Measurements from ENCODE around the gene TGM2.

The TGM2 gene

DNA sequence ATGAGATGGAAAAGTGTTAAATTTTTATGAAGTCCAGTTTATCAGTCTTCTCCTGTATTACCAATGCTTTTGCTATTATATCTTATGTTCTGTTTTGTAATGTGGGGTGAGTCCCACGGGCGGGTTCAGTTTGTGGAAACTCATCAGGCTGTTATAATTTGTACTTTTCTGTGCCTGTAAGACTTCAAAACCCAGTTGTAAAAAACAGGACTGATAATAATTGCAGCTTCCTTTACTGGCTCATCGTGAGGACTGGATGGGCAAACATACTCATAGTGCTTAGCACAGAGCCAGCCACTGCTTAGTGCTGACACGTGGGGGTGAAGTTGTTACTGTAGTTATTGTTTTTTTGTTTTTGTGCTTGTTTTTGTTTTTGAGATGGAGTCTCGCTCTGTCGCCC lies 45.6 kb downstream of the TGM2 start:
- ATAC-seq (replicated peaks) (no peak), DNase-seq (no peak)
- no peak overlapping the region for H3K4me3 Mint-ChIP-seq
- peaks cover 3% of the 10 kb centered on the region for H3K36me3 Mint-ChIP-seq (ENCODE audit: insufficient read depth)
- no peak overlapping the region for H3K27ac Mint-ChIP-seq
- H3K27me3 Mint-ChIP-seq = no peaks in the 10 kb centered on the region
- H3K4me1 Mint-ChIP-seq (ENCODE audit: low read depth in 2 of 2) = no peaks in the 10 kb centered on the region
- no peaks in the 10 kb centered on the region for H3K9me3 Mint-ChIP-seq

DNA sequence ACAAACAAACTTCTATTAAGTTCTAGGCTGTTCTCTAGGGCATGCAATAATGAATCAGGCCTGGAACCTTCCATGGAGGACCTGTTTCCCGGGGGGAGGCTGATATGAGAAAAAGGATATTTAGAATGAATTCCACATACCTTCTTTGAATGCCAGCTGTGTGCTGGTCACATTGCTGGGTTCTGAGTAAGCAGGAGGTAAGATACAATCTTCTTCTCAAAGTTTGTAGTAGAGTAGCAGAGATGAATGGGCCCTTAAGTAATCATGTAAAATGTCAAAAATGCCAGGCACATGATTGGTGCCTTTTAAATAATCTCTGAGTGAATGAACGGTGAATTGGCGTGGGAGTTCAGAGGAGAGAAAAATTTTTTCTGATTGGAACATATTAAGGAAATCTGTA lies 47.4 kb downstream of the TGM2 start:
- H3K27me3 Mint-ChIP-seq = no peaks in the 10 kb centered on the region
- ATAC-seq (replicated peaks) (no peak), DNase-seq (no peak)
- no peaks in the 10 kb centered on the region for H3K9me3 Mint-ChIP-seq
- no peaks in the 10 kb centered on the region for H3K36me3 Mint-ChIP-seq (ENCODE audit: insufficient read depth)
- no peak overlapping the region for H3K4me3 Mint-ChIP-seq
- H3K27ac Mint-ChIP-seq = no peak overlapping the region
- H3K4me1 Mint-ChIP-seq (ENCODE audit: low read depth in 2 of 2) = no peaks in the 10 kb centered on the region

DNA sequence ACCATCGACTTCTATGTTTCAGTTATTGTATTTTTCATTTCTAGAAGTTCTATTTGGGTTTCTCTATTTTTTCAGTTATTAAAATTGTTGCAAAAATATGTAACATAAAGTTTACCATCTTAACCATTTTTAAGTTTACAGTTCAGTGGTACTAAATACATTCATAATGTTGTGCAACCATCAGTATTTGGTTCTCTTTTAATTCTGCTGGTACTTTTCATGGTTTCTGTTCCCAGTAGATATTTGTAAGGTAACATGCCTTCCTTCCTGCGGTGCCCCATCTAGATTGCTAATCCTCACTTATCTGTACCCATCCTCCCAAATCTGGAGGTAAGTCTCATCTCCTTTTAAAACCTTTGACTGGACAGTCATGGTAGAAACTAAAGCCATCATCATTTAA lies 47.9 kb downstream of the TGM2 start:
- no peak overlapping the region for H3K4me3 Mint-ChIP-seq
- no peaks in the 10 kb centered on the region for H3K9me3 Mint-ChIP-seq
- no peak overlapping the region for H3K27ac Mint-ChIP-seq
- H3K27me3 Mint-ChIP-seq = no peaks in the 10 kb centered on the region
- H3K36me3 Mint-ChIP-seq (ENCODE audit: insufficient read depth) = no peaks in the 10 kb centered on the region
- ATAC-seq (replicated peaks) = no peak
- DNase-seq = no peak
- H3K4me1 Mint-ChIP-seq (ENCODE audit: low read depth in 2 of 2) = no peaks in the 10 kb centered on the region

DNA sequence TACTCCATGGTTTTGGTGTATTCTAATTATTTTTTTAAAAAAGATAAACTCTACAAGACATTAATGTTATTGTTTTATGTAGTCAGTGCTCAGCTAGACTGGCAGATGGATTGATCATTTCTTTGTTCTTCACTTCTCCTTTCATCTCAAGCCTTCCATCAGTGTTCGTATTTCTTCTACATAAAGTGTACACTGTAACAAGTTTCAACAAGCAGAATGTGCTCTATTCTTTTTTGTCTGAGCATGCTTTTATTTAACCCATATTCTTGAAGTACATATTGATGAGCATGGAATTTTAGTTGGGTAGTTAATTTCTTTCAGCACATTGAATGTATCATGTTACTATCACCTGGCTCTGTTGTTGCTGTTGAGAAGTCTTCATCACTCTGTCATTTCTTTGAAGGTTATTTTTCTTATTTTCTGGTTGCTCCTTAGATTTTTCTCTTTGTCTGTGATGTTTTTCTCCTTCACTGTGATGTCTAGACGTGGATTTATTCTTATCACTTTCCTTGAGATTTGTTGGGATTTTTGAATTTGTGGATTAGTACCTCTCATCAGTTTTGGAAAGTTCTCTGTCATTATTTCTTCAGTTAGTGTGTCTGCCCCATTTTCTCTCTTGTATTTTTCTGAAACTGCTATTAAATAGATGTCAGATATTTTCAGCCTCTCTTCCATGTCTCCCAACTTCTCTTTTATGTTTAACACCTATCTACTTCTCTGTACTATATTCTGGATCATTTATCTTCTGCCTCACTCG lies 48.5 kb downstream of the TGM2 start:
- ATAC-seq (replicated peaks) = no peak
- no peaks in the 10 kb centered on the region for H3K27me3 Mint-ChIP-seq
- no peaks in the 10 kb centered on the region for H3K36me3 Mint-ChIP-seq (ENCODE audit: insufficient read depth)
- H3K4me3 Mint-ChIP-seq = no peak overlapping the region
- no peak overlapping the region for H3K27ac Mint-ChIP-seq
- no peak for DNase-seq
- no peaks in the 10 kb centered on the region for H3K9me3 Mint-ChIP-seq
- H3K4me1 Mint-ChIP-seq (ENCODE audit: low read depth in 2 of 2) = no peaks in the 10 kb centered on the region

DNA sequence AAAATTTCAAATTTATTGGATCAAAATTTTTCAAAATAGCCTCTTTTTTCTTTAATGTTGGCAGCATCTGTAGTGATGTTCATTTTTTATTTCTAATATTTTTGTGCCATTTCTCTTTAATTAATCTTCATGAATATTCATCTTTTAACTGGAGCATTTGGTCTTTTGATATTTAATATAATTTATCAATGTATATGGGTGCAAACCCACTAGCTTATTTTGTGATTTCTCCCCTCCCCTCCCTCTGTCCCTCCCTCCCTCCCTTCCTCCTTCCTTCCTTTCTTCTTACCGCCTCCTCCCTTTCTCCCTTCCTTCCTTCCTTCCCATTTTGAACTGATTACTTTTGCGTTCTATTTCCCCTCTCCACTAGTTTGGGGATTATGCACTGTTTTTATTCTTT lies 49.2 kb downstream of the TGM2 start:
- Mint-ChIP-seq H3K27me3 (no peaks in the 10 kb centered on the region), H3K36me3 (ENCODE audit: insufficient read depth) (no peaks in the 10 kb centered on the region), H3K4me3 (no peak overlapping the region), H3K9me3 (no peaks in the 10 kb centered on the region), H3K27ac (no peak overlapping the region), H3K4me1 (ENCODE audit: low read depth in 2 of 2) (no peaks in the 10 kb centered on the region)
- ATAC-seq (replicated peaks) (no peak), DNase-seq (no peak)

DNA sequence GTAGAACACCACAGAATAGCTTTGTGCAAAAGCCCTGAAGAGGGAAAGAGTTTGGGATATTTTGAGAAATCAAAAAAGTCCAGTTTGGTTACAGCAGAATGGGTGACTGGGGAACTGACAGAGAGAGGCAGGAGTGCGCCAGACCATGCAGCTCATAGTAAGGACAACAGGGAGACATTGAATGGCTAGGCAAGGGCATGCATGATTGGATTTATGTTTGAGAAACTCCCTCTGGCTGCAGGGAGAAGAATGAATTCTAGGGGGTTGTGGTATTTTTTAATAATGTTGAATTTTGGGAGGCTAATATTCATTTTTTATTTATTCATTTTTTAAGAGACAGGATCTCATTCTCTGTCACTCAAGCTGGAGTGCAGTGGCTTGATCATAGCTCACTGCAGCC lies 49.9 kb downstream of the TGM2 start:
- Mint-ChIP-seq H3K36me3 (ENCODE audit: insufficient read depth) (no peaks in the 10 kb centered on the region), H3K9me3 (no peaks in the 10 kb centered on the region), H3K4me3 (no peak overlapping the region), H3K27ac (peak overlapping the region in 1 of 2 donors; percentile 17), H3K27me3 (no peaks in the 10 kb centered on the region), H3K4me1 (ENCODE audit: low read depth in 2 of 2) (no peaks in the 10 kb centered on the region)
- ATAC-seq (replicated peaks) (no peak), DNase-seq (no peak)

DNA sequence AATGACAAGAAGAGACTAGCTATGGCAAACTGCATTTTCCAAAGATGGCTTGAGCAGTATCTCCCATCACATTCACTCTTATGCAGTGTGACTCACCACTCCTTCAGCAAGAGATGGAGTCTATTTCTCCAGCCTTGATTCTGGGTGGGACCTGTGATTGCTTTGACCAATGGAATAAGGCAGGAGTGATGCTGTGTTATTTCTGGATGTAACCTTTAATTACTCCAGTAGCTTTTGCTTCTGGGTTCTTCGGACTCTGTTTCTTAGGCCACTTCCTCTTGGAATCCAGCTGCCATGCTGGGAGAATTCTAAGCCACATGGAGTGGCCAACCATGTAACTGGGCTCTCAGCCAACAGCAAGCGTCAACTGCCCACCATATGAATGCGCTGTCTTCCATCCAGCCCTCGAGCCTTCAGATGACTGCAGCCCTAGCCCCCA lies 50.7 kb downstream of the TGM2 start:
- ATAC-seq (replicated peaks) (no peak), DNase-seq (no peak)
- no peak overlapping the region for H3K4me3 Mint-ChIP-seq
- H3K9me3 Mint-ChIP-seq = no peaks in the 10 kb centered on the region
- H3K36me3 Mint-ChIP-seq (ENCODE audit: insufficient read depth) = no peaks in the 10 kb centered on the region
- no peaks in the 10 kb centered on the region for H3K4me1 Mint-ChIP-seq (ENCODE audit: low read depth in 2 of 2)
- no peak overlapping the region for H3K27ac Mint-ChIP-seq
- no peaks in the 10 kb centered on the region for H3K27me3 Mint-ChIP-seq

DNA sequence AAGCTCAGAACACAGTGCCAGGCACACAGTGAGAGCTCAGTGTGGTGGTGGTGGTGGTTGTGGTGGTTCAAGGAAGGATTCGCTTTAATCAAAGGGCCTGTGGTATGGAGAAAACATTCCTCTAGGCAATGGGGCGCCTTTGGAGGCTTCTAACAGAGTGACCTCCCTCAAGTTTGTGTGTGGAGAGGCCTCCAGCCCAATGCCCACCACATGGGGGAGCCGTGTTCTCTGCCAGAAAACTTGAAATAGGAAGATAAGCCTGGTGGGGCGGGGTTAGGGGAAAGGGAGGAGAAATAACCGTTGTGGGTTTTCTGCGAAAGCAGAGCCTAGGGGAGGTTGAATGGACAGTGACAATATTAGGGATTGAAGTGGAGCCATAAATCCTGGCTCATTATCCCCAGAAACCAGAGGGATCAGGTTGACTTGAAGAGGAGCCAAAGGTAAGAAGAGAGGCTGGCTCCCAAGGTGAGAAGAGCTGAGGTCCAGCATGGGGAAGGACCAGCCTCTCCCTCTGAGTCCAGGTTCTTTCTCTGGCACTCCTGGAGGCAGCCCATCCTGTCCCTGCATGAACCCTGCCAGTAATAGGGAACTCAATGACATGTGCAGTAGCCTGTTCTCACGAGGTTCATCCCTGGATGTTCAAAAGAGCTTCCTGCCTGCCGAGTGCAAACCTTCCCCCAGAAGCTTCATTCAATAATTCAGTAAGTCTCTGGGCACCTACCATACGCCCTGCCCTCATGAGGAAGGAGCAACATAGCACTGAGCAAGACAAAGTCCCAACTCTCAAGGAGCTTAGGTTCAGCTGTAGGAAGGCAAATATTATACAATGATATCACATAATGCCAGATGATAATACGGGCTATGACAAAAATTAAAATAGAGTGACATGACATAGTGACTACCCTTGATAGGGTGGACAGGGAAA lies 51.4 kb downstream of the TGM2 start:
- H3K9me3 Mint-ChIP-seq = no peaks in the 10 kb centered on the region
- H3K36me3 Mint-ChIP-seq (ENCODE audit: insufficient read depth) = no peaks in the 10 kb centered on the region
- no peak overlapping the region for H3K4me3 Mint-ChIP-seq
- H3K27ac Mint-ChIP-seq = no peak overlapping the region
- no peak for DNase-seq
- no peak for ATAC-seq (replicated peaks)
- no peaks in the 10 kb centered on the region for H3K27me3 Mint-ChIP-seq
- H3K4me1 Mint-ChIP-seq (ENCODE audit: low read depth in 2 of 2) = no peaks in the 10 kb centered on the region

DNA sequence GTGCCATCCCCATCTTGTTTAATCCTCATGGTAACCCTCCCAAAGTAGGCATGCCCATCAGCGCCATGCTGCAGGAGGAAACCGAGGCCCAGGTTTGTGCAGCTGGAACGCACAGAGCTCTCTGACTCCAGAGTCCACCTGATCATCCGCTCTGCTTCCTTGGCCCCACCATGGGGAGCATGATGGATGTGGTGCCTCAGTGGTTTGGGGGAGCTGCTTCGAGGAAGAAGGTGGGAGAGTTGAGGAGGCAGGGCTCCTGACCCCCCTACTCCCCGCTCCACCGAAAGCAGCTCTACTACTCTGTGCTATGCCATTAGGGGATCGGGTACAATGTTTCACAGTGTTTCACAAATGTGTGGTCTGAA lies 52.2 kb downstream of the TGM2 start:
- no peaks in the 10 kb centered on the region for H3K27me3 Mint-ChIP-seq
- H3K4me3 Mint-ChIP-seq = no peak overlapping the region
- DNase-seq = no peak
- H3K9me3 Mint-ChIP-seq = no peaks in the 10 kb centered on the region
- no peaks in the 10 kb centered on the region for H3K4me1 Mint-ChIP-seq (ENCODE audit: low read depth in 2 of 2)
- no peak for ATAC-seq (replicated peaks)
- no peak overlapping the region for H3K27ac Mint-ChIP-seq
- no peaks in the 10 kb centered on the region for H3K36me3 Mint-ChIP-seq (ENCODE audit: insufficient read depth)

DNA sequence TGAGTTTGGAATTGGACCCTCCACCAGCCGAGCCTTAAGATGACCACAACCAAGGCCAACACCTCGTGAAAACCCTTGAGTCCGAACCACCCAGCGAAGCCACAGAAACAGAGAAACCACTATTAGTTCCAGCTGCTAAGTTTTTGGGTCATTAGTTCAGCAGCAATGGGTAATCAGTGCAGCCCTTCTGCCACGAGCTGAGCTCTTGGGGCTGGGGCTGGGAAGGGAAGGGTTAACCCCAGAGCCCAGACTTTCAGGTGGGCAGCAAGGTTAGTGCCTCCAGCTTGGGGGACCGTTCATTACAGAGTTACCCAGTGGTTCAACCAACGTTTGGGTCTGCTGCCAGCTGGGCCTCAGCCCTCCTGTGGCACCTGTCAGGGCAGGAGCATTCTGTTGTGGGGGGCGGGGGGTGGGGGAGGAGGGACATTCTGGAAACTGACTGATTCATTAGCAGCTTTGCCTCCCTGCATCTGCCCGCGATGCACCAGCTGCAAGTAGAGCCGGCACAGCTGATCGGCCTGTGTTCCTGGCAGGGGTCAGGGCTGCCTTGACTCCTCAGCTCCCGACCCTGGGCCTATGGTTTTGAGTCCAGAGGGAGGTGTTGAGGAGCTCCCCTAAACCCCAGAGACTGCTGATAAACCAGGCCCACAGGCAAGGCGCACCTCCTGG lies 52.7 kb downstream of the TGM2 start:
- H3K9me3 Mint-ChIP-seq = no peaks in the 10 kb centered on the region
- H3K4me1 Mint-ChIP-seq (ENCODE audit: low read depth in 2 of 2) = no peaks in the 10 kb centered on the region
- H3K27ac Mint-ChIP-seq = no peak overlapping the region
- ATAC-seq (replicated peaks) (no peak), DNase-seq (no peak)
- no peaks in the 10 kb centered on the region for H3K27me3 Mint-ChIP-seq
- H3K4me3 Mint-ChIP-seq = no peak overlapping the region
- H3K36me3 Mint-ChIP-seq (ENCODE audit: insufficient read depth) = no peaks in the 10 kb centered on the region

DNA sequence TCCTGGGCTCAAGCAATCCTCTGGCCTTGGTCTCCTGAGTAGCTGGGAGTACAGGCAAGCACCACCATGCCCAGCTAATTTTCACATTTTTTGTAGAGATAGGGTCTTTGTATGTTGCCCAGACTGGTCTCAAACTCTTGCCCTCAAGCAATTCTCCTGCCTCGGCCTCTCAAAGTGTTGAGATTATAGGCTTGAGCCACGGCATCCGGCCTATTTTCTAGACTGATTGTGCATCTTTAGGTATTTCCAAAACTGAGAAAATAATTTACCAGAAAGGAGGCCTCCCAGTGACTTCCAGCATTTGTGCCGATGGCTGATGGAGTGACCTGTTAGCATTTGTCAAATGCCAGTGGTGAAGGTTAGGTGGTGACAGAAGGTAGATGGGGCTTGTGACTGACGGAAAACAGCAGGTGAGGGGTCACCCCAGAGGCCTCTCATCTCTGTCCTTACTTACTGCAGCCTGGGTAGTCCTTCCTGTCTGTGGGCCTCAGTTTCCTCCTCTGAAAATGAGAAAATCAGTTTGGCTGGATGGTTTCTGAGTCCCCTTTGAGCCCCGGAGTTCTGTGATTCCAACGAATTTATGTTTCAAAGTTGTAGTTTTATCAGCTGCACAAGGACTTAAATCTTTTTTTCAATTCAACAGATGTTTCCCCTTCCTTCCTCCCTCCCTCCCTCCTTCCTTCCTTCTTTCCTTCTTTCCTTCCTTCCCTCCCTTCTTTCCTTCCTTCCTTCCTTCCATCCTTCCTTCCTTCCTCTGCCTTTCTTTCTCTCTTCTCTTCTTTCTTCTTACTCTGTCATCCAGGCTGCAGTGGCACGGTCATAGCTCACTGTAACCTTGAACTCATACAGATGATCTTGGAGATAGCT lies 53.5 kb downstream of the TGM2 start:
- DNase-seq = no peak
- Mint-ChIP-seq H3K9me3 (no peaks in the 10 kb centered on the region), H3K4me1 (ENCODE audit: low read depth in 2 of 2) (no peaks in the 10 kb centered on the region), H3K36me3 (ENCODE audit: insufficient read depth) (no peaks in the 10 kb centered on the region), H3K27ac (peak overlapping the region in 1 of 2 donors; percentile 21), H3K4me3 (no peak overlapping the region), H3K27me3 (no peaks in the 10 kb centered on the region)
- ATAC-seq (replicated peaks) = no peak

DNA sequence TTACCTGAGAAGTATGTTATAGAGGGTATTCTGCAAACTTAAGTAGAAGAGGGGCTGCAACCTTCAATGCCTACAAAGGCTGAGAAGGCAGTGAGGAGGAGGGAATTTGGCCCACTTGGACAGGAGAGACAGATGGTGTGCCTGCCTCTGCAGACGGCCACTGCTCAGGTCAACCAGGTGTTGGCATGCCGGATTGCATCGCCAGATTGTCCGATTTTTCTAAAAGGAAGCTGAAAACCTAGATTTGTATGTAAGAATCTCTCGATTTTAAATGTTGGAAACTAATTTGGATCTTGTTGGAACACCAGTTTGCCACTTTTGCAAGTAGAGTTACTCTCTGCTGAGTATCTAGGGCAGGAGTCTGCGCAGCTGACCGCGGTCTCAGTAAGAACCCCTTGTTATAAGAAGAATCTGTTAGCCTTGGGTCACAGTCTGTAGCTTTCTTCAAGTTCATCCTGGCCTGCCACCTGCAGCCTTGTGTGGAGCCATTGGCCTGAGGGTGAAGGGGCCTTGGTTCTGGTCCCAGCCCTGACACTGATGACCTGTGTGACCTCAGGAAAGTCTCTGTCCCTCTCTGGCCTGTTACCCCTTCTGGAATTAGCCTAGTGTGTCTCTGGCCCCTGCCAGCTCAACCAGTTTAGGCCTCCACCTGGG lies 54.4 kb downstream of the TGM2 start:
- H3K27me3 Mint-ChIP-seq = no peaks in the 10 kb centered on the region
- ATAC-seq (replicated peaks) (no peak), DNase-seq (no peak)
- H3K36me3 Mint-ChIP-seq (ENCODE audit: insufficient read depth) = no peaks in the 10 kb centered on the region
- peak overlapping the region; percentile 12 to 21 for H3K27ac Mint-ChIP-seq
- no peak overlapping the region for H3K4me3 Mint-ChIP-seq
- no peaks in the 10 kb centered on the region for H3K9me3 Mint-ChIP-seq
- H3K4me1 Mint-ChIP-seq (ENCODE audit: low read depth in 2 of 2) = no peaks in the 10 kb centered on the region
